Breast epithelium (tissue), 3 donors: Measurements from ENCODE around the gene CCDC78.

Experiments
- CTCF ChIP-seq, 3 donors: fragments of 450-650 bp; IDR thresholded peaks; one replicate each; pipeline ENCODE4 v1.5.1; 2016 to 2017; ENCODE audit warnings: antibody characterized with exemption in 3 of 3, mild to moderate bottlenecking in 3 of 3, moderate library complexity in 3 of 3
- POLR2A ChIP-seq: fragments of 450-650 bp; IDR thresholded peaks from one replicate; pipeline ENCODE4 v1.6.1; 2016; ENCODE audit warnings: antibody characterized with exemption, mild to moderate bottlenecking, moderate library complexity
- POLR2AphosphoS5 ChIP-seq, 3 donors: sonication (generic); formaldehyde crosslinking; IDR thresholded peaks; one replicate each; pipeline ENCODE4 v1.6.1; 2017; ENCODE audit warnings: antibody characterized with exemption in 3 of 3

GRCh38 chr16:694187-694862 is 31.9 kb downstream of the CCDC78 start:
- TF ChIP-seq CTCF (IDR thresholded peaks at IDR 0.05): no peak
- TF ChIP-seq POLR2A: no peak
- no peak for TF ChIP-seq POLR2AphosphoS5 (IDR thresholded peaks at IDR 0.05)
